Naive thymus-derived CD4-positive, alpha-beta T cell (primary cell): ENCODE measurements around the gene DYSF. TPM values are rescaled to one million over a fixed set of nuclear protein-coding genes. Genes with fewer than 3 reads are reported as not detected.

Source experiments
- ATAC-seq: fragments of 150-1000 bp; cut with Tn5 transposase; 2 replicates; pipeline ENCODE4 v1.10.0; 2021; ENCODE audit warnings: mild to moderate bottlenecking, moderate library complexity
- CTCF ChIA-PET: fragments of 350-600 bp; sonication (Branson Sonifier 250); formaldehyde crosslinking; loops from one replicate; lab custom pipeline; 2021; ENCODE audit warnings: antibody characterized with exemption; lab: Charles Lee
- POLR2A ChIA-PET: fragments of 350-600 bp; sonication (Branson Sonifier 250); formaldehyde crosslinking; loops from one replicate; lab custom pipeline; 2021; ENCODE audit warnings: antibody characterized with exemption, inconsistent platforms; lab: Charles Lee
- DNase-seq, 9 donors: peaks; one replicate each; pipeline versions ENCODE4 v3.0.0 to v3.0.0-alpha.2; 2020 to 2022; ENCODE audit warnings: mixed read lengths in 1 of 9
- H3K27ac ChIP-seq: one replicate; pipeline ENCODE4 v1.7.0; 2013; ENCODE audit warnings: mild to moderate bottlenecking, low read depth, low read length, moderate library complexity
- H3K27me3 ChIP-seq, 2 donors: one replicate each; pipeline ENCODE4 v1.7.0; 2013; ENCODE audit warnings: low read length in 2 of 2, mild to moderate bottlenecking in 2 of 2, moderate library complexity in 2 of 2; ENCODE audit not compliant: control insufficient read depth in 2 of 2, insufficient read depth in 2 of 2
- H3K36me3 ChIP-seq, 3 experiments: 1 replicate in 2 of 3; 2 replicates in 1 of 3; pipeline ENCODE4 v1.7.0; 2013; ENCODE audit warnings: low read length in 3 of 3, mild to moderate bottlenecking in 3 of 3, moderate library complexity in 1 of 3; ENCODE audit not compliant: insufficient read depth in 3 of 3, control insufficient read depth in 2 of 3
- H3K4me1 ChIP-seq, 2 donors: one replicate each; pipeline ENCODE4 v1.7.0; 2013; ENCODE audit warnings: low read length in 2 of 2, mild to moderate bottlenecking in 2 of 2, moderate library complexity in 1 of 2; ENCODE audit not compliant: control insufficient read depth in 2 of 2, insufficient read depth in 2 of 2
- H3K4me3 ChIP-seq: 2 replicates; pipeline ENCODE4 v1.7.0; 2013; ENCODE audit warnings: mild to moderate bottlenecking, low read length
- H3K9me3 ChIP-seq, 3 experiments: 1 replicate in 2 of 3; 2 replicates in 1 of 3; pipeline ENCODE4 v1.7.0; 2013; ENCODE audit warnings: low read length in 3 of 3; ENCODE audit not compliant: control insufficient read depth in 2 of 3
- H3K27ac Mint-ChIP-seq, 9 donors: one replicate each; pipeline ENCODE4 v1.8.0; 2020 to 2022; ENCODE audit warnings: mixed read lengths in 9 of 9, mild to moderate bottlenecking in 8 of 9, moderate library complexity in 5 of 9, inconsistent platforms in 2 of 9
- H3K27me3 Mint-ChIP-seq, 5 donors: one replicate each; pipeline ENCODE4 v1.8.0; 2021 to 2022; ENCODE audit warnings: mixed read lengths in 5 of 5, mild to moderate bottlenecking in 1 of 5
- H3K36me3 Mint-ChIP-seq, 5 donors: one replicate each; pipeline ENCODE4 v1.8.0; 2020 to 2022; ENCODE audit warnings: mixed read lengths in 5 of 5, mild to moderate bottlenecking in 3 of 5, inconsistent platforms in 1 of 5
- H3K4me1 Mint-ChIP-seq, 7 donors: one replicate each; pipeline ENCODE4 v1.8.0; 2020 to 2022; ENCODE audit warnings: mixed read lengths in 7 of 7, mild to moderate bottlenecking in 3 of 7, inconsistent platforms in 1 of 7
- H3K4me3 Mint-ChIP-seq, 10 donors: one replicate each; pipeline ENCODE4 v1.8.0; 2020 to 2022; ENCODE audit warnings: mild to moderate bottlenecking in 10 of 10, mixed read lengths in 10 of 10, moderate library complexity in 6 of 10, inconsistent platforms in 2 of 10
- H3K9me3 Mint-ChIP-seq, 11 donors: one replicate each; pipeline ENCODE4 v1.8.0; 2020 to 2022; ENCODE audit warnings: mixed read lengths in 11 of 11, mild to moderate bottlenecking in 4 of 11, inconsistent platforms in 1 of 11, moderate library complexity in 1 of 11
- intact Hi-C, 2 donors: fragments of 100-400 bp; cut with micrococcal nuclease; formaldehyde crosslinking; loops; one replicate each; pipeline ENCODE4 v1.15.1; 2023
- polyA plus RNA-seq, 2 donors: library from polyadenylated mRNA; unstranded; fragments of 300-500 nt; fragmentation: Illumina TruSeq; gene quantifications; one replicate each; pipeline ENCODE4 v1.2.3, GENCODE V29; 2021
- total RNA-seq, 6 experiments: library from RNA in 5 of 6; stranded (reverse) in 5 of 6; gene quantifications; 1 replicate in 5 of 6; 2 replicates in 1 of 6; pipeline ENCODE4 v1.2.3 and lab custom pipeline; 2021 to 2026

DYSF gene
- total and polyA plus RNA-seq, 7 experiments from 2014 or later, result 0.14 to 28.2 (median 0.32) TPM; not detected in 2

DNA sequence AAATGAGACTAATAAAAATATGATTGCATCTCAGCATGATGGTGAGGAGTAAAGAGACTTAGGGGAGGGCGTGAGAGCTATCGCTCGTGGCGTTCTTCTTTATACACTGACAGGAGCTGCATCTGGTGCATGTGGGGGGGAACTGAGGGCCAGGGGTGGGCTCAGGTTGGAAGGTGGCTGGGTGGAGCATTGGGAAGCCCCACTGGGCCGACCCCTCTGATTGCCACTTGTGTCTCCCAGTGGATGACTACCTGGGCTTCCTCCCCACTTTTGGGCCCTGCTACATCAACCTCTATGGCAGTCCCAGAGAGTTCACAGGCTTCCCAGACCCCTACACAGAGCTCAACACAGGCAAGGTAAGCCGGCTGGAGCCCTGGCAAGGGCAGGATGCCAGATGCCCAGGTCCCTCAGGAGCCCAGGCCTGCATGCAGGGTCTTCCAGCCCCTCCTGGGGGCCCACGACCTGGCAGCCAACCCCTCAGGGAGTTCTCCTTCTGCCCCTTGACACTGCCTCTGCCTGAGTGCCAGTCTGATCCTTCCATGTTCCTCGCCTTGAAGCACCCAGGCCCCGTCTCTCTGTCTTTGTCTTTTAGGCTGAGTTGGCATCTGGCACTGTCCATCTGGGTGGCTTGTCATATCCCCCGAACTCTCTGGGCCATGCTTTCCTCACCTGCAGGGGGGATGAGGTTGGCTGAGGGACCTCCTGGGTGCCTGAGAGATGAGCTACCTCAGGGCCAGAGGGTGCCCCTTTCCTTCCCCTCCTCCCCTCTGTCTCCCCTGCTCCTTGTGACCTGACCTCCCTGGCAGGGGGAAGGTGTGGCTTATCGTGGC is 97.7 kb downstream of the DYSF start:
- Histone ChIP-seq H3K27ac (no peak overlapping the region), H3K4me3 (no peak overlapping the region), H3K36me3 (no peaks in the 10 kb centered on the region), H3K27me3 (no peaks in the 10 kb centered on the region), H3K4me1 (no peaks in the 10 kb centered on the region), H3K9me3 (no peaks in the 10 kb centered on the region)
- ChIA-PET CTCF (interaction anchor here (0.6 kb wide), 1 partner anchor 1031 kb away, joined by 3 read pairs; no protein-coding TSS in a partner anchor), POLR2A (no interaction called here)
- H3K4me3 Mint-ChIP-seq, result no peak overlapping the region
- no peaks in the 10 kb centered on the region for H3K36me3 Mint-ChIP-seq
- peaks cover 0 to 2% (median 0%) of the 10 kb centered on the region in 7 donors for H3K4me1 Mint-ChIP-seq
- intact Hi-C loops, result no loop called here
- no peak overlapping the region for H3K27ac Mint-ChIP-seq
- no peak for DNase-seq
- H3K27me3 Mint-ChIP-seq, result peaks cover 0 to 6% (median under 1%) of the 10 kb centered on the region in 5 donors
- no peaks in the 10 kb centered on the region for H3K9me3 Mint-ChIP-seq
- ATAC-seq, result no peak

DNA sequence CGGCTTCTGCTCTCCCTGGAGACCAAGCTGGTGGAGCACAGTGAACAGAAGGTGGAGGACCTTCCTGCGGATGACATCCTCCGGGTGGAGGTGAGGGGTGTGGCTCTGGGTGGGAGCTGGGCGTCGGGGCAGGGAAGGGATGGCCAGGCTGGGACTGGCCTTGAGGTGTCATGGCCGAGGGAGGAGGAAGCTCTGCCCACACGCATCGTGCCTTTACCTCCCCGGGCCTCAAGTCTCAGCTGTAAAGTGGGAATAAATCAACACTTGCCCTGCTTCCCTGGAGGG is 98.2 kb downstream of the DYSF start:
- no peaks in the 10 kb centered on the region for H3K9me3 ChIP-seq
- no peak overlapping the region for H3K4me3 ChIP-seq
- no peaks in the 10 kb centered on the region for H3K27me3 ChIP-seq
- CTCF ChIA-PET, result no interaction called here
- H3K27me3 Mint-ChIP-seq, result peaks cover 0 to 6% (median 0%) of the 10 kb centered on the region in 5 donors
- DNase-seq, result no peak
- POLR2A ChIA-PET, result no interaction called here
- intact Hi-C loops, result no loop called here
- ATAC-seq, result no peak
- H3K27ac Mint-ChIP-seq, result no peak overlapping the region
- no peaks in the 10 kb centered on the region for H3K4me1 ChIP-seq
- no peaks in the 10 kb centered on the region for H3K36me3 ChIP-seq
- H3K27ac ChIP-seq, result no peak overlapping the region
- H3K4me3 Mint-ChIP-seq, result no peak overlapping the region
- peaks cover 0 to 2% (median 0%) of the 10 kb centered on the region in 7 donors for H3K4me1 Mint-ChIP-seq
- no peaks in the 10 kb centered on the region for H3K9me3 Mint-ChIP-seq
- no peaks in the 10 kb centered on the region for H3K36me3 Mint-ChIP-seq

DNA sequence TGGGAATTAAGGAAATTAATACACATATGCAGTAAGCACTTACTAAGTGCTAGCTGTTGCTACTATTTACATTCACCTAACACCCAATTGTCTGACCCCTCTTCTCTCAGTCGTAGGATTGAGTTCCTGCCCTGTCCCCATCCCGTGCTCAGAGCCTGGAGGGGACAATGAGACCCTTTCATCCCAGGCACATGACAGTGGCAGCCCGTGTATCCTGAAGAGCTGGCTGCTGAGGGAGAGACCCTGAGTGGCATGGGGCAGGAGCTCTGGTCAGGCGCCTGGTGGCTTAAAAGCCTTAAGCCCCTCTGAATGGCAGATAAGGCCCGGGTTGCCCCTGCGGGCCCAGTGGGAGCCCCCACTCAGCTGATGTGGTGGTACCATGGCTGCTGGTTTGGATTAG is 99.0 kb downstream of the DYSF start:
- Histone ChIP-seq H3K27me3 (no peaks in the 10 kb centered on the region), H3K4me1 (no peaks in the 10 kb centered on the region), H3K9me3 (no peaks in the 10 kb centered on the region), H3K27ac (no peak overlapping the region), H3K4me3 (no peak overlapping the region), H3K36me3 (no peaks in the 10 kb centered on the region)
- intact Hi-C loops, result no loop called here
- Mint-ChIP-seq H3K27me3 (peaks cover 0 to 5% (median 0%) of the 10 kb centered on the region in 5 donors), H3K36me3 (no peaks in the 10 kb centered on the region), H3K4me1 (peaks cover 0 to 2% (median 0%) of the 10 kb centered on the region in 7 donors), H3K9me3 (no peaks in the 10 kb centered on the region), H3K27ac (no peak overlapping the region), H3K4me3 (no peak overlapping the region)
- POLR2A ChIA-PET, result no interaction called here
- DNase-seq (no peak), ATAC-seq (no peak)
- CTCF ChIA-PET, result no interaction called here

DNA sequence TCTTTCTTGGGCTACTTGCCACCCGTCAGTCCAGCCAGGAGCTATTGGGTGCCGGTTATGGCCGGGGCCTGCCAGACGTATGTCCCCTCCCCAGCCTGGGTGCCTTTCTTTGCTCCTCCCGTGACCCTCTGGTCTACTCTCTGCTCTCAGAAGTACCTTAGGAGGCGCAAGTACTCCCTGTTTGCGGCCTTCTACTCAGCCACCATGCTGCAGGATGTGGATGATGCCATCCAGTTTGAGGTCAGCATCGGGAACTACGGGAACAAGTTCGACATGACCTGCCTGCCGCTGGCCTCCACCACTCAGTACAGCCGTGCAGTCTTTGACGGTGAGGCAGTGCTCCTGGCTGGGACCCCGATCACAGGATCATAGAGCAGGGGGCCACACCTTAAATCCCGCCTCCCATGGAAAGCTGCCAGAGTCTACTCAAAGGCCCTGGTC is 99.5 kb downstream of the DYSF start:
- H3K36me3 Mint-ChIP-seq, result no peaks in the 10 kb centered on the region
- ChIA-PET CTCF (no interaction called here), POLR2A (no interaction called here)
- no peak for ATAC-seq
- H3K36me3 ChIP-seq, result no peaks in the 10 kb centered on the region
- intact Hi-C loops, result no loop called here
- no peak for DNase-seq
- H3K4me1 Mint-ChIP-seq, result peaks cover 0 to 2% (median 0%) of the 10 kb centered on the region in 7 donors
- no peak overlapping the region for H3K27ac Mint-ChIP-seq
- no peaks in the 10 kb centered on the region for H3K9me3 ChIP-seq
- no peaks in the 10 kb centered on the region for H3K4me1 ChIP-seq
- H3K4me3 Mint-ChIP-seq, result no peak overlapping the region
- H3K27ac ChIP-seq, result no peak overlapping the region
- peaks cover 0 to 5% (median 0%) of the 10 kb centered on the region in 5 donors for H3K27me3 Mint-ChIP-seq
- H3K27me3 ChIP-seq, result no peaks in the 10 kb centered on the region
- H3K9me3 Mint-ChIP-seq, result no peaks in the 10 kb centered on the region
- H3K4me3 ChIP-seq, result no peak overlapping the region

DNA sequence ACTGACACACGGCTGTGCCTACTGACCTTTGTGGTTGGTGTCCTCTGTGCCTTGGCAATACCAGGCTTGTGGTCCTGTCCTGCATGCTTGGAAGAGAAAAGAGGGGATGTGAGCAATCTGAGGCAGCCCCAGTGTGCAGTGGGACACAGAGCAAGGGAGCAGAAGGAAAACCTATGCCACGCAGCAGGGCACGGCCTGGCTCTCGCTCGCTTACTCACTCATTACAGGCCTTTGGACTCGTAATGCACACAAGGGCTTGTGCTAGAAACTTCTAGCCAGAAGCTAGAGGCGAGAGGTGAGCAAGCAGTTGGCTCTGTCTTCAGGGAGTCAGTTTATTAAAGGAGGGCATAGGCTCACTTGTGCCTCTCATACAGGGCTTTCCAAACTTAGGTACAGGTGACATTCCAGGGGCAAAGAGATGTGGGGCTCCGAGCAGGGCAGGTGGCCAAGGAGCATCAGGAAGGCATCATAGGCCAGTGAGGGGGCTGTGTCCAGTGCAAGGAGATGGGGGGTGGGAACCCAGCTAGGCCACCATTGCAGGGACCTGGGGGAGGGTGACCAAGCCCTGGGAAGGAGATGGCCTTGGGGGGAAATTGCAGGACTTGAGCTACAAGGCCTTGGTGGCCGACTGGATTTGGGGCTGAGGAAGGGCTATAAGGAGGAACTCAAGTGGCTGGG is 100.8 kb downstream of the DYSF start:
- no peaks in the 10 kb centered on the region for H3K4me1 ChIP-seq
- no peak overlapping the region for H3K4me3 ChIP-seq
- H3K9me3 Mint-ChIP-seq, result no peaks in the 10 kb centered on the region
- no peaks in the 10 kb centered on the region for H3K27me3 Mint-ChIP-seq
- H3K4me3 Mint-ChIP-seq, result no peak overlapping the region
- H3K9me3 ChIP-seq, result no peaks in the 10 kb centered on the region
- no peak overlapping the region for H3K27ac ChIP-seq
- DNase-seq (no peak), ATAC-seq (no peak)
- intact Hi-C loops, result no loop called here
- no peak overlapping the region for H3K27ac Mint-ChIP-seq
- H3K4me1 Mint-ChIP-seq, result no peaks in the 10 kb centered on the region
- no peaks in the 10 kb centered on the region for H3K27me3 ChIP-seq
- no peaks in the 10 kb centered on the region for H3K36me3 Mint-ChIP-seq
- H3K36me3 ChIP-seq, result no peaks in the 10 kb centered on the region
- POLR2A ChIA-PET, result no interaction called here
- CTCF ChIA-PET, result interaction anchor here (1.0 kb wide), 1 partner anchor 30 kb away, joined by 4 read pairs; no protein-coding TSS in a partner anchor

DNA sequence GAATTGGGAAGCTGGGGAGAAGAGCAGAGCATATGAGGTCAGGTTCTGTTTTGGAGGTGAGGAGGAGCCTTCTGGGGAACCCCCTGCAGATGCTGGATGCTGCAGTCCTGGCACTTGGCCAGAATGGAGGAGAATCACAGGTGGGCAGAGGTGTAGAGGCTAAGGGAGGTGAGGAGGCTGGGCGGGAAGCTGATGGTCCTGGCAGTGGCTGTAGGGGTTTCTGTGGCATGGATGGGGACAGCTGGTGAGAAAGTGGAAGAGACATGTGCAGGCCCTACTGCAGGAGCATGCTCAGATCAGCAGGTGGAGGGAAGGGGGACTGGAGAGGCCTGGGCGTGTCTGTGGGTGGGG is 101.3 kb downstream of the DYSF start:
- Mint-ChIP-seq H3K36me3 (no peaks in the 10 kb centered on the region), H3K27me3 (no peaks in the 10 kb centered on the region), H3K9me3 (no peaks in the 10 kb centered on the region), H3K4me1 (no peaks in the 10 kb centered on the region), H3K27ac (no peak overlapping the region), H3K4me3 (no peak overlapping the region)
- intact Hi-C loops, result no loop called here
- Histone ChIP-seq H3K27me3 (no peaks in the 10 kb centered on the region), H3K4me3 (no peak overlapping the region), H3K36me3 (no peaks in the 10 kb centered on the region), H3K27ac (no peak overlapping the region), H3K9me3 (no peaks in the 10 kb centered on the region), H3K4me1 (no peaks in the 10 kb centered on the region)
- ATAC-seq (no peak), DNase-seq (no peak)
- ChIA-PET CTCF (interaction anchor here (1.0 kb wide), 1 partner anchor 30 kb away, joined by 4 read pairs; no protein-coding TSS in a partner anchor), POLR2A (no interaction called here)
